ENCODE measurements around the gene AKR7A3.
"Not testable (repeated sequence)": the region's sequence is repeated elsewhere in the genome, so short reads cannot be mapped to it uniquely, and the experiment has no call there.

Gene AKR7A3

GRCh38 chr1:19288324-19289241, at the start of gene AKR7A3:
Gene AKR7A3 (minus strand): TSS chr1:19288770. CDS start chr1:19288709, 61 bp downstream.
- DNase-seq = not testable (repeated sequence)

DNA sequence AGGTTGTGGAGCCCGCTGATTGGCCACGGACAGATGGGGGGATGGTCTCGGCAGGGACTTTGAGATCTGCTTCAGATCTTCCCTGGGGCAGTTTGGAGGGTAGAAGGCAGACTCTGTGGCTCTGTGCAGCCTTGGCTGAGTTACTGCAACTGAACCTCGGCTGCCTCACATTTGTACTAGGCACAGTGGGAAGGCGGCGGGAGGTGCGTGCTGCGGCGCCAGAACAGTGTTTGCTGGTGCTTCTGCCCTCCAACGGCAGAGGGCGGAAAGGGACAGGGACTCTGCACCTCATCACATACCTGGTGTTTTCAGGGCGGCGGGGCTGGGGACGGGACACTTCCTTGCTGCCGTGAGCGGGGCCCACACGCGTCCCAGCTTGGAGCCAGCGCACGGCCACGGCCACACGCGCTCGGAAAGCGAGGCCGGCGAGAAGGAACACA, 49.8 kb upstream of the AKR7A3 start:
- DNase-seq = no peak

DNA sequence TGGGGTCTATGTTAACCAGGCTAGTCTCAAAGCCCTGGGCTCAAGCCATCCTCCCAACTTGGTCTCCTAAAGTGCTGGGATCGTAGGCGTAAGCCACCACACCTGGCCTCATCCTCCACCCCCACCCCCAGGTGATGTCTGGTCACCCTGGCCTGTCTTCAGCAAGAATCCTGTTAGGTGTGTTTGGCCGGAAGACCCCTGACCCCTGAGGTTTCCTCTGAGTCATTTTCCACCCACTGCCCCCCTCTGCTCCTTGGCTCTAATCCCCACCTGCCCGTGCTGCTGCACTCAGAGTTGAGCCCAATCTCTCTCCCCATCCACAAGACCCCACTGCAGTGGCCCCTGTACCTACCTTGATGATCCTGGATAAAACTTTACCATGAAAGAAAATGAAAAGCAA, 48.7 kb upstream of the AKR7A3 start:
- DNase-seq = no peak

DNA sequence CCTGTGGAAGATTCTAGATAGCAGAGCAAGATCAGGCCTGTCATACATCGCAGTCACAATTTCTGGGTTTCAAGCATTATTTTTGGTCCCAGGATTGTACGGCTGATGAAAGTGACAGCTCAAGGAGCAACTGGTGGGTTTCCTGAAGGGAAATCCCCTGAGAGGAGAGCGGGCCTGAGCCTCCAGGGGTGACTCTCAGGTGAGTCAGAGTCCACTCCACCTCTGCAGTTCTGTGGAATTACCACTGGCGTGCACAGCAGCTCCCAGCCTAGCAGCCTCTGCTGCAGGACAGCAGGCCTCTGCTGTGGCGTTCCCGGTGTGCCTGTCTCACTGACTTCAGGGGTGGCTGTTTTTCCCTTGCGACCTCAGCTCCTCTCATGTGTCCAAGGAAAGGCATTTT, 48.0 kb upstream of the AKR7A3 start:
- DNase-seq = no peak

DNA sequence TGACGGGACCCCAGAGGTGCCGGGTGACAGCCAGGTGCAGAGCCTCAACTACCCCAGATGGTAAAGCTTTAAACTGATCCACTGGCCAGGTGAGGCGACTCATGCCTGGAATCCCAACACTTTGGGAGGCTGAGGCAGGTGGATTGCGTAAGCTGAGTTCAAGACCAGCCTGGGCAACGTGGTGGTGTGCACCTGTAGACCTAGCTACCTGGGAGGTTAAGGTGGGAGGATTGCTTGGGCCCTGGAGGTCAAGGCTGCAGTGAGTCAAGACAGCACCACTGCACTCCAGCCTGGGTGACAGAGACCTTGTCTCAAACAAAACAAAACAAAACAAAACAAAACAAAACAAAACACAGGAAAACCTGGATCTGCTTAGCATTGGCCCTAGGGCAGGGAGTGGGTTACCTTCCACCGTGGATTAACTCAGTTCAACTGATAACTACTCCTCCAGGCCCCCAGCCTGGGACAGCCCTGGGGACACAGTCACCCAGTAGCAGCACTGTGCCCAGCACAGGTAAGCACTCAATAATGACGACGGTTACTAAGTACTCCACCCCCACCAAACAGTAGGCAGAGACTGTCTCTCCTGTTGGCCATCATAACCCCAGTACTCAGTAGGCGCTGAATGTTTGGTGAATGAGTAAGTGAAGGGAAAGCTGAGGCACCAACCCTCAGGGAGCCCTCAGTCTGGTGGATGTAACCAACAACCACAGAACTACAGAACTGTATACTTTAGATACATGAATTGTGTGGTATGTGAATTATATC, 45.2 kb upstream of the AKR7A3 start:
- no peak for DNase-seq

- no peak for DNase-seq
Observed at GRCh38 chr1:19332832-19333231, 44.3 kb upstream of the AKR7A3 start.

DNA sequence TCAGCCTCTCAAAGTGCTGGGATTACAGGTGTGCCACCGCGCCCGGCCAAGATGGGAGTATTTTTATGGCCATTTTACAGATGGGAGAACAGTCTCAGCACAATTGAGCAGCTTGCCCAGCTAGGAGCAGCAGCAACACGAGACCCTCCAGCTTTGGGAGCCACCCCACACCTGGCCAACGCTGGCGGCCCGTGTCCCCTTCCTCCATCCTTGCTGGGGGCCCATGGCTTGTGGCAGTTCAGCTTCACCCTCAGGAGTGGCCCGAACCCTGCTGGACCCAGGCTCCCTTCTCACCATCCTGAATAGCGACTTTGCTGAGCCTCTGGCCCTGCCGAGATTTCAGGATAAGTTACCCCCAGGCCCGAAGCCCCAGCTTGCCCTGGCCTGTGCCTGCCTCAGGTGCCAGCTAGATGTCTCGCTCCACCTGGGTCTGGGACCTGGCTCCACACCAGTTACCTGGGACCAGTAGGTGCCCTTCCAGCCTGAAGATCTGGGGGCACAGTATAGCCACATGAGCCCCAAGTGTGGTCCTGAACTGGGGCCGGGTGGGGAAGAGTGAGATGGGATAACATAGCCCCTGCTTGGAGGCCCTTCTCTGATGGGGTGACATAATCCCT, 42.8 kb upstream of the AKR7A3 start:
- DNase-seq = no peak

DNA sequence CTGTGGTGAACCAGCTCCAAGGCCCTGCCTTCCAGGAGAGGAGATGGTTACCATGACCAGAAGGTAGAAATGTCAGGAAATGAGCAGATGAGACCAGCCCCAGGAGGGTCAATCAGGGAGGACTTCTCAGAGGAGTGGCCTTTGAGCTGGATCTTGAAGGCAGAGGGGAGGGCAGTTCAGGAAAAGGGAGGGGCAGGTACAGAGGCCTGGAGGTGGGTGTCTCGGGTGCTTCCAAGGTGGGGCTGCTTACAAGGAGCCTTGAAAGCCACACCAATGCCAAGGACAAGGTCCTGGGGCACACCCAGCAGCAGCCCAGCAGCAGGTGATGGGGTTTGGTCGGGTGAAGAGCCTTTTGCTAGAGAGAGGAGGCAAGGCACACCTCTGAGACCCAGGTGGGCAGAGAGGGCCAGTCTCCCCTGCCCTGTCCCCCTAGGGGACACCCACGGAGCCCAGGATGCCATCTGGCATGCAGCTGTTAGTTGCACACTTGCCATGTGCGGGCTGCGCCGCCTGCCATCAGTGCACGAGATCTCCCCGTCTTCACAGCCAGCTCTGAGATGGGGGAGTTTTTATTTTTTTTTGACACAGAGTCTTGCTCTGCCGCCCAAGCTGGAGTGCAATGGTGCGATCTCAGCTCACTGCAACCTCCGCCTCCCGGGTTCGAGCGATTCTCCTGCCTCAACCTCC, 42.0 kb upstream of the AKR7A3 start:
- no peak for DNase-seq

DNA sequence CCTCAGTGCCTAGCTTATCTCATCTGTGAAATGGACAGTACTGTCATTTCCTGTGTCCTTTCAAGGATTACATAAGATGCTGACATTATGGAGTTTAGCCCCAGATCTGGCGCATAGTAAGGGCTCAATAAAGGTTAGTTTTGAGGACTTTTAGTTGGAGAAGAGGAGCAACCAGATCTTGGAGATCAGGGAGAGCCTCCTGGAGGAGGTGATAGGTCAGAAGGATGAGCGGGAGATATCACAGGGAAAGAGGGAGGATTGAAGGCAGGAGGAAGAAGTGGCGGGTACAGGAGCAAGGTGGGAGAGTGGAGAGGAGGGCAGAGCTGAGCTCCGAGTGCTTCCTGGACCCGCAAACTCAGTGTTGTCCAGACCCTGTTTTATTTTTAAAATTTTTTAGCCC, 41.0 kb upstream of the AKR7A3 start:
- no peak for DNase-seq

DNA sequence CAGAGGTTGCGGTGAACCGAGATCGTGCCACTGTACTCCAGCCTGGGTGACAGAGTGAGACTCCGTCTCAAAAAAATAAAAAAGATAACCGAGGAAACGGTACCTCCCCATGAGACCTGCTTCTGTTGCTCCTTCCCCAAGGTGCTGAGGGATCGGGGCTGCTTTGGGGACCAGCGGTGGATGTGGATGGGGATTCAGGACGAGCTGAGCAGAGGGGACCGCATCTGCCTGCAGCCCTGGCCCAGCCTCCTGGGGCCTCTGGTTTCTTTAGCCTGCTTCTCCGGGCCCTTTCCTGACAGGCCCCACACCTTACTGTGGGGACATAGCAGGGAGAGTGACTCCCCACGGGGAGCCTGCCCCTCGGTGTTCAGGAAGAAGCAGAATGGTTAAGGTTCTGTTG, 40.6 kb upstream of the AKR7A3 start:
- DNase-seq = no peak

GRCh38 chr1:19328486-19328885, 39.9 kb upstream of the AKR7A3 start:
- DNase-seq = no peak

GRCh38 chr1:19327736-19328135, 39.2 kb upstream of the AKR7A3 start:
- DNase-seq = no peak

- no peak for DNase-seq
Observed at GRCh38 chr1:19327301-19327700, 38.7 kb upstream of the AKR7A3 start.

DNA sequence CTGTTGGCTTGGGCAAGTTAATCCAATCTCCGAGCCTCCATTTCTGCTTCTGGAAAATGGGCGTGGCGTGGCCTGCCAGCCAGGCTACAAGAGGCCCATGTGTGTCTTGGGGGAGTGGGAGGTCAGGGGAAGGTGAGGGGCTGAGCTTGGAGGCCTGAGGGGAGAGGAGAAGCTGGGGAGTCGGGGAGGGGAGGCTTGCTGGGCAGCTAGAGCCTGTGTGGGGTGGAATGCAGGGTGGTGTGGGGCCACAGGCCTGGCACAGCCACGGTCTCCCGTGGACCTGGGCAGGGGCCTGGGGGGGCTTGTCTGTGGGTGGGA, 38.1 kb upstream of the AKR7A3 start:
- no peak for DNase-seq

- DNase-seq = no peak
Observed at GRCh38 chr1:19325958-19326747, 37.6 kb upstream of the AKR7A3 start.

- DNase-seq = no peak
Observed at GRCh38 chr1:19325368-19325957, 36.9 kb upstream of the AKR7A3 start.

DNA sequence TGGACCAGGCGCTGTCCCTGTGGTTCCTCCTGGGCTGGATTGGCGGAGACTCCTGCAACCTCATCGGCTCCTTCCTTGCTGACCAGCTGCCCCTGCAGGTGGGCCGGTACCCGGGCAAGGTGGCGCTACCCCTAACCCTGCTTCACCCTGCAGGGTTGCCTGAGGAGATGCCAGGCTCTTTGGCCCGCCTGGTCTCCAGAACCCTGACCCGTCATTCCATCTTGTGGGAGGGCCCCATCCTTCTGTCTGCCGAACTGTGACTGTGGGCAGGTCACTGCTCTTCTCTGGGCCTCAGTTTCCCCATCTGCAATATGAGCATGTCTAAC, 36.1 kb upstream of the AKR7A3 start:
- no peak for DNase-seq

- no peak for DNase-seq
Observed at GRCh38 chr1:19323987-19324664, 35.6 kb upstream of the AKR7A3 start.

- DNase-seq = no peak
Observed at GRCh38 chr1:19322481-19322880, 33.9 kb upstream of the AKR7A3 start.

DNA sequence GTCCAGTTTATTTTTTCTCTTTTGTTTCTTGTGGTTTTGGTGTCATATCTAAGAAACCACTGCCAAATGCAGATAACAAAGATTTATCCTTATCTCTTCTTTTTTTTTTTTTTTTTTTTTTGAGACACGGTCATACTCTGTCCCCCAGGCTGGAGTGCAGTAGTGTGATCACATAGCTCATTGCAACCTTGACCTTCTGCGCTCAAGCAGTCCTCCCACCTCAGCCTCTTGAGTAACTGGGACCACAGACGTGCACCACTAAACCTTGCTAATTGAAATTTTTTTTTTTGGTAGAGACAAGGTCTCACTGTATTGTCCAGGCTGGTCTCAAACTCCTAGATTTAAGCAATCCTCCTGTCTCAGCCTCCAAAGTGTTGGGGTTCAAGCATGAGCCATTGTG, 32.5 kb upstream of the AKR7A3 start:
- no peak for DNase-seq

DNA sequence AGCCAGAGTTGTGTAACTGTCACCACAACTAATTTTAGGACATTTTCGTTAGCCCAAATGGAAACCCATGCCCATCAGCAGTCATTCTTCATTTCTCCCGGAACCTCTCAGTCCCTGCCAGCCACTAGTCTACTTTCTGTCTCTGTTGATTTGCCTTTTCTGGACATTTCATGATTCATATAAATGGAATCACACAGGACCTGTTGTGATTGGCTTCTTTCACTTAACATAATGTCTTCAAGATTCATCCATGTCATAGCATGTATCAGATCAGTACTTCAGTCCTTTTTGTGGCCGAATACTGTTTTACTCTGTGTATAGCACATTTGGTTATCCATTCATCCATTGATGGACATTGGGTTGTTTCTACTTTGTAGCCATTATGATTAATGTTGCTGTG, 30.6 kb upstream of the AKR7A3 start:
- no peak for DNase-seq
